Measurements from ENCODE around the gene DNER. TPM values are rescaled to one million over a fixed set of nuclear protein-coding genes. Genes with fewer than 3 reads are reported as not detected.

Gene DNER
- total RNA-seq, 1 experiment from 2014 or later: 2.9 TPM

DNA sequence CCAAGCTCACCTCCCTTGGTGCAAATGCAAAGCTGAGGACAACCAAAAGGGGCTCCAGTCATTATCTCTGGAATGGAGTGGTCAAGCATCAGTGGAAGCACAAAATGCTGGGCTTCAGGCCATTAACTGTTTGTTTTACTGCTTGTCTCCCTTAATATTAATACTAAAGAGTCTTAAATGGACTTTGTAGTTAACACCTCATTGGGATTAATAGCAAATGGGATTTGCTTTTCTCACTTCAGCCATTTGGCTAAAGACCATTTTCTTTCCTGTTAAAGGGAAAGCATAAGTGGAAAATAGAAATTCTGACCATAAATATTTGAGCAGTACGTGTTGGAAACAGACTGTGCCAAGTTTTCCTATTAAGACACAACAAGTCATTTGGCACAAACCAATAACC, 154.4 kb downstream of the DNER start:
- DNase-seq (ENCODE audit: low read depth, low spot score): no peak
- no peak for ATAC-seq
- Histone ChIP-seq H3K36me3 (ENCODE audit: control insufficient read depth in 1 of 2, insufficient read depth in 2 of 2, low read length in 2 of 2) (no peaks in the 10 kb centered on the region), H3K4me2 (ENCODE audit: low read length) (no peak overlapping the region), H3K27ac (ENCODE audit: low read depth, low read length) (no peak overlapping the region), H3K9me2 (ENCODE audit: insufficient read depth) (no peaks in the 10 kb centered on the region), H2AFZ (ENCODE audit: low read depth, low read length, poor library complexity, severe bottlenecking) (no peak overlapping the region), H4K20me1 (ENCODE audit: insufficient read depth) (no peaks in the 10 kb centered on the region), H3K79me2 (ENCODE audit: insufficient read depth, low read length) (no peaks in the 10 kb centered on the region), H3K27me3 (ENCODE audit: insufficient read depth, low read length) (no peaks in the 10 kb centered on the region), H3K4me3 (replicated peaks in 1 of 2; ENCODE audit: low read depth in 1 of 2, low read length in 2 of 2) (no peak overlapping the region), H3K9me3 (ENCODE audit: control insufficient read depth in 1 of 2, insufficient read depth in 1 of 2, low read depth in 1 of 2, low read length in 2 of 2) (no peaks in the 10 kb centered on the region), H3K9ac (ENCODE audit: low read length) (no peak overlapping the region), H3K4me1 (ENCODE audit: control insufficient read depth in 1 of 2, insufficient read depth in 2 of 2, low read length in 2 of 2) (no peaks in the 10 kb centered on the region)
- no TSS peak for BruUV-seq (replicated peaks)
- ChIA-PET RAD21 (ENCODE audit: low non-redundant PET in 1 of 2, low total read pairs in 2 of 2, uncharacterized antibody in 2 of 2, unreplicated experiment in 2 of 2) (no interaction called here), CTCF (no interaction called here), POLR2A (no interaction called here)
- intact Hi-C loops (cut with micrococcal nuclease): no loop called here
- no peak for TF ChIP-seq ELF1 (IDR thresholded peaks at IDR 0.05; ENCODE audit: borderline replicate concordance, low read depth)
- TF ChIP-seq POLR2AphosphoS5 (IDR thresholded peaks at IDR 0.05; ENCODE audit: low read depth, low read length): no peak
- TF ChIP-seq RAD21 (IDR thresholded peaks at IDR 0.05; ENCODE audit: low read depth): no peak
- TF ChIP-seq ZFX (IDR thresholded peaks at IDR 0.05): no peak
- TF ChIP-seq YY1 (IDR thresholded peaks at IDR 0.05; ENCODE audit: extremely low read depth, insufficient replicate concordance, low read depth, low read length): no peak
- no peak for TF ChIP-seq SIN3A (IDR thresholded peaks at IDR 0.05; ENCODE audit: low read depth)
- no peak for TF ChIP-seq EGR1 (IDR thresholded peaks at IDR 0.05; ENCODE audit: low read depth)
- TF ChIP-seq, protein P1, sequence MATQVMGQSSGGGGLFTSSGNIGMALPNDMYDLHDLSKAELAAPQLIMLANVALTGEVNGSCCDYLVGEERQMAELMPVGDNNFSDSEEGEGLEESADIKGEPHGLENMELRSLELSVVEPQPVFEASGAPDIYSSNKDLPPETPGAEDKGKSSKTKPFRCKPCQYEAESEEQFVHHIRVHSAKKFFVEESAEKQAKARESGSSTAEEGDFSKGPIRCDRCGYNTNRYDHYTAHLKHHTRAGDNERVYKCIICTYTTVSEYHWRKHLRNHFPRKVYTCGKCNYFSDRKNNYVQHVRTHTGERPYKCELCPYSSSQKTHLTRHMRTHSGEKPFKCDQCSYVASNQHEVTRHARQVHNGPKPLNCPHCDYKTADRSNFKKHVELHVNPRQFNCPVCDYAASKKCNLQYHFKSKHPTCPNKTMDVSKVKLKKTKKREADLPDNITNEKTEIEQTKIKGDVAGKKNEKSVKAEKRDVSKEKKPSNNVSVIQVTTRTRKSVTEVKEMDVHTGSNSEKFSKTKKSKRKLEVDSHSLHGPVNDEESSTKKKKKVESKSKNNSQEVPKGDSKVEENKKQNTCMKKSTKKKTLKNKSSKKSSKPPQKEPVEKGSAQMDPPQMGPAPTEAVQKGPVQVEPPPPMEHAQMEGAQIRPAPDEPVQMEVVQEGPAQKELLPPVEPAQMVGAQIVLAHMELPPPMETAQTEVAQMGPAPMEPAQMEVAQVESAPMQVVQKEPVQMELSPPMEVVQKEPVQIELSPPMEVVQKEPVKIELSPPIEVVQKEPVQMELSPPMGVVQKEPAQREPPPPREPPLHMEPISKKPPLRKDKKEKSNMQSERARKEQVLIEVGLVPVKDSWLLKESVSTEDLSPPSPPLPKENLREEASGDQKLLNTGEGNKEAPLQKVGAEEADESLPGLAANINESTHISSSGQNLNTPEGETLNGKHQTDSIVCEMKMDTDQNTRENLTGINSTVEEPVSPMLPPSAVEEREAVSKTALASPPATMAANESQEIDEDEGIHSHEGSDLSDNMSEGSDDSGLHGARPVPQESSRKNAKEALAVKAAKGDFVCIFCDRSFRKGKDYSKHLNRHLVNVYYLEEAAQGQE (IDR thresholded peaks at IDR 0.05; ENCODE audit: low read depth): no peak
- TF ChIP-seq TCF7L2 (IDR thresholded peaks at IDR 0.05; ENCODE audit: borderline replicate concordance, extremely low read depth, insufficient read depth, insufficient read length): no peak
- TF ChIP-seq, protein P2, sequence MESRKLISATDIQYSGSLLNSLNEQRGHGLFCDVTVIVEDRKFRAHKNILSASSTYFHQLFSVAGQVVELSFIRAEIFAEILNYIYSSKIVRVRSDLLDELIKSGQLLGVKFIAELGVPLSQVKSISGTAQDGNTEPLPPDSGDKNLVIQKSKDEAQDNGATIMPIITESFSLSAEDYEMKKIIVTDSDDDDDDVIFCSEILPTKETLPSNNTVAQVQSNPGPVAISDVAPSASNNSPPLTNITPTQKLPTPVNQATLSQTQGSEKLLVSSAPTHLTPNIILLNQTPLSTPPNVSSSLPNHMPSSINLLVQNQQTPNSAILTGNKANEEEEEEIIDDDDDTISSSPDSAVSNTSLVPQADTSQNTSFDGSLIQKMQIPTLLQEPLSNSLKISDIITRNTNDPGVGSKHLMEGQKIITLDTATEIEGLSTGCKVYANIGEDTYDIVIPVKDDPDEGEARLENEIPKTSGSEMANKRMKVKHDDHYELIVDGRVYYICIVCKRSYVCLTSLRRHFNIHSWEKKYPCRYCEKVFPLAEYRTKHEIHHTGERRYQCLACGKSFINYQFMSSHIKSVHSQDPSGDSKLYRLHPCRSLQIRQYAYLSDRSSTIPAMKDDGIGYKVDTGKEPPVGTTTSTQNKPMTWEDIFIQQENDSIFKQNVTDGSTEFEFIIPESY (IDR thresholded peaks at IDR 0.05; ENCODE audit: extremely low read depth, insufficient replicate concordance, low read length): no peak
- TF ChIP-seq ZNF274 (IDR thresholded peaks at IDR 0.05; ENCODE audit: low read depth, low read length): no peak
- TF ChIP-seq JUND (IDR thresholded peaks at IDR 0.05): no peak
- TF ChIP-seq CBX3 (IDR thresholded peaks at IDR 0.05; ENCODE audit: low read depth): no peak
- TF ChIP-seq, protein P3, sequence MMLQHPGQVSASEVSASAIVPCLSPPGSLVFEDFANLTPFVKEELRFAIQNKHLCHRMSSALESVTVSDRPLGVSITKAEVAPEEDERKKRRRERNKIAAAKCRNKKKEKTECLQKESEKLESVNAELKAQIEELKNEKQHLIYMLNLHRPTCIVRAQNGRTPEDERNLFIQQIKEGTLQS (IDR thresholded peaks at IDR 0.05): no peak
- TF ChIP-seq EZH2 (IDR thresholded peaks at IDR 0.05): no peak
- no peak for TF ChIP-seq SP1 (IDR thresholded peaks at IDR 0.05; ENCODE audit: low read depth)

Measured in HCT116 (cell line).